GM21717 (cell line): Measurements from ENCODE around the gene OTOG.

Experiments used
- ATAC-seq: cut with Tn5 transposase; IDR thresholded peaks from one replicate; pipeline ENCODE4 v1.9.1; 2021; ENCODE audit warnings: mild to moderate bottlenecking, moderate library complexity; ENCODE audit not compliant: unreplicated experiment

The OTOG gene, protein sequence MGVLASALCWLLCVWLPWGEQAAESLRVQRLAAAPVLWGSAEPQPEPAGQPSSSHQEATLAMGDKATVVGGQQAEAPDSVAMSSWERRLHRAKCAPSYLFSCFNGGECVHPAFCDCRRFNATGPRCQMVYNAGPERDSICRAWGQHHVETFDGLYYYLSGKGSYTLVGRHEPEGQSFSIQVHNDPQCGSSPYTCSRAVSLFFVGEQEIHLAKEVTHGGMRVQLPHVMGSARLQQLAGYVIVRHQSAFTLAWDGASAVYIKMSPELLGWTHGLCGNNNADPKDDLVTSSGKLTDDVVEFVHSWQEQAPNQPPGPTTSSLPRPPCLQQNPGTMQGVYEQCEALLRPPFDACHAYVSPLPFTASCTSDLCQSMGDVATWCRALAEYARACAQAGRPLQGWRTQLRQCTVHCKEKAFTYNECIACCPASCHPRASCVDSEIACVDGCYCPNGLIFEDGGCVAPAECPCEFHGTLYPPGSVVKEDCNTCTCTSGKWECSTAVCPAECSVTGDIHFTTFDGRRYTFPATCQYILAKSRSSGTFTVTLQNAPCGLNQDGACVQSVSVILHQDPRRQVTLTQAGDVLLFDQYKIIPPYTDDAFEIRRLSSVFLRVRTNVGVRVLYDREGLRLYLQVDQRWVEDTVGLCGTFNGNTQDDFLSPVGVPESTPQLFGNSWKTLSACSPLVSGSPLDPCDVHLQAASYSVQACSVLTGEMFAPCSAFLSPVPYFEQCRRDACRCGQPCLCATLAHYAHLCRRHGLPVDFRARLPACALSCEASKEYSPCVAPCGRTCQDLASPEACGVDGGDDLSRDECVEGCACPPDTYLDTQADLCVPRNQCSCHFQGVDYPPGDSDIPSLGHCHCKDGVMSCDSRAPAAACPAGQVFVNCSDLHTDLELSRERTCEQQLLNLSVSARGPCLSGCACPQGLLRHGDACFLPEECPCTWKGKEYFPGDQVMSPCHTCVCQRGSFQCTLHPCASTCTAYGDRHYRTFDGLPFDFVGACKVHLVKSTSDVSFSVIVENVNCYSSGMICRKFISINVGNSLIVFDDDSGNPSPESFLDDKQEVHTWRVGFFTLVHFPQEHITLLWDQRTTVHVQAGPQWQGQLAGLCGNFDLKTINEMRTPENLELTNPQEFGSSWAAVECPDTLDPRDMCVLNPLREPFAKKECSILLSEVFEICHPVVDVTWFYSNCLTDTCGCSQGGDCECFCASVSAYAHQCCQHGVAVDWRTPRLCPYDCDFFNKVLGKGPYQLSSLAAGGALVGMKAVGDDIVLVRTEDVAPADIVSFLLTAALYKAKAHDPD (N-terminal part only)

DNA sequence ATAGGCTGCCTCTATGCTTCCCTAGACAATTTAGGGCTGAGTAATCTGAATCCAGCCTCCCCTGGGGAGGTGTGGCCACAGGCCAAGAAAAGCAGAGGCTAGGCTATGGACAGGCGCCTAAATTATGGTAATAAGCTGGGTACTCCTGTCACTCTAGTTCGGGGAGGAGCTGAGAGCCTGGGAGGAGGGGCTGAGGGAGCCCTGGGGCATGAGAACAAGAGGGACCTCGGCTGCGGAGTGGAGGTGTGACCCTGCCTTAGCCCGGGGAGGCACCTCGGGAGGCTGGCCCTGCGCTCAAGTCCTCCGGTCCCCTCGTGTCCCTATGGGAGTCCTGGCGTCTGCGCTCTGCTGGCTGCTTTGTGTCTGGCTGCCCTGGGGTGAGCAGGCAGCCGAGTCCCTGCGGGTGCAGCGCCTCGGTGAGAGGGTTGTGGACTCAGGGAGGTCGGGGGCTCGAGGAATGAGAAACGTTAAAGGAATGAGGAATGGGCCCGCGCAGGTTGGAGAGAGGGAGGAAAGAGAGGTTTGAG, at the start of gene OTOG:
Gene OTOG, plus strand, starts transcription at position 209 of the 527 bp plus-strand sequence. Its CDS starts 114 bp downstream, at position 323.
- ATAC-seq: no peak

DNA sequence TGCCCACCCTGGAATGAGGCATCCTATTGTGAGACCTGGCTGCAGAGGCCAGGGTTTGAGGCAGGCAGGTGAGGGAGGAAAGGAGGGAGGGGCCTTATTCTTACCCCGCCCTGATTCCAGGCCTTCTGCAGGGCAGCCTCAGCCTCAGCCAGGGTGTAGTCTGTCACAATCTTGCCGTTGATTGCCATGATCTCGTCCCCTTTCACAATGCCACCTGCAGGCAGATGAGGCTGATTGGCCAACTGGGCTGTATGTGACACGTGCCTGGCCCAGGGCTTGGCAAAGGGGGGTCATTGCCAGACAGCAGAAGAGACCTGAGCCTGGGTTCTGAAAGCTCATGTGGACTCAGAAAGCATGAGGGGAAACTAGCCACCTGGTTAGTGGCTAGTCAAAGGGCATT, 49.0 kb upstream of the OTOG start:
- ATAC-seq: no peak

DNA sequence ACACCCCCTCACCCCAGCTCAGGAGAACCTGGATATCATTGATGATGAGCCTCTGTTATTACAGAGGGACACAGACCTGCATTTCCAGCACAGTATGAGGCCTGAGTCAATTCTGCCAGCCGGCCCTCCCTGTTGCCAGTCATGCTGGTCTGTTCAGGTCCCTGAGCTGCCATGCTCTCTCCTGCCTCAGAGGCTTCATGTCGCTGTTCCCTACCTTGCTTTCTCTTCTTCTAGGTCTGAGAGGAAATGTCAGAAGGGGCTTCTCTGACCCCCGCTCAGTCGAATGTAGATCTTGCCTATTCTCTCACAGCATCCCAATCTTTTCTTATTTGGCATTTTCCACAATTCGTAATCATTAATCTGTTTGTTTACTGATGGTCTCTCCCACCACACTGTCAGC, 48.6 kb upstream of the OTOG start:
- no peak for ATAC-seq

DNA sequence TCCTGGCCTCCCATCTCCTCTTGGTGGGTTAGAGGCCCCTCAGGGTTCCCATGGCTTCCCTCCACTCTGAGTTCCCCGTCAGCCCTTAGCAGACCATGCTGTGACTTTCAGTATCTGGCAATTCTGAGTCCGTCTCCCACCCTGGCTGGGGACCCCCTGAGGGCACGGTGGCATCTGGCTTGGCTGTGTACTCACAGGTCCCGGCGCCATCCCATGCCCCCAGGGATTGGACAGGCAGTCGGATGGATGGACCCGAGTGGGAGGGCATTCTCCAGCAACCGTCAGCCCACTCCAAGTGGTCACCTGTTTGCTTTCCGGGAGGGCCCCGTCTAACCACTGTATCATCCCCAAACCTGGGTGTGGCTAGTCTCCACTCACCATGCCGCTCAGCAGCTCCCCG, 46.4 kb upstream of the OTOG start:
- no peak for ATAC-seq

DNA sequence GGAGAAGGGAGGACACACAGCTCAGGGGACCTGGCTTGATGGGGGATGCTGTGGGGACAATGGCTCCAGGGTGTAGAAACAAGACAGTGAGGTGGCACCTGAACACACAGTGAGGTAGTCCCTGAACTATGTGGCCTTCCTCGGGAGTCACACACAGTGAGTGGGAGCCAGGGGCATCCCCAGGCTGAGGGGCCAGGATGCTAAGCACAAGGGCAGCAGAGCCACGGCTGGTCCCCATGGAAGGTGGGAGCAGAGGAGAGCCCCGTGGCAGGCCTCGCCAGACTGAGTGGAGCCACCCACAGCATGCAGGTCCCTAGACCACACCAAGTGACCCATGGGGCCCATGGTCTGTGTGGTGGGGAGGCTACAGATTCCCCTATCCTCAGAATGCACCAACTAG, 44.4 kb upstream of the OTOG start:
- no peak for ATAC-seq

DNA sequence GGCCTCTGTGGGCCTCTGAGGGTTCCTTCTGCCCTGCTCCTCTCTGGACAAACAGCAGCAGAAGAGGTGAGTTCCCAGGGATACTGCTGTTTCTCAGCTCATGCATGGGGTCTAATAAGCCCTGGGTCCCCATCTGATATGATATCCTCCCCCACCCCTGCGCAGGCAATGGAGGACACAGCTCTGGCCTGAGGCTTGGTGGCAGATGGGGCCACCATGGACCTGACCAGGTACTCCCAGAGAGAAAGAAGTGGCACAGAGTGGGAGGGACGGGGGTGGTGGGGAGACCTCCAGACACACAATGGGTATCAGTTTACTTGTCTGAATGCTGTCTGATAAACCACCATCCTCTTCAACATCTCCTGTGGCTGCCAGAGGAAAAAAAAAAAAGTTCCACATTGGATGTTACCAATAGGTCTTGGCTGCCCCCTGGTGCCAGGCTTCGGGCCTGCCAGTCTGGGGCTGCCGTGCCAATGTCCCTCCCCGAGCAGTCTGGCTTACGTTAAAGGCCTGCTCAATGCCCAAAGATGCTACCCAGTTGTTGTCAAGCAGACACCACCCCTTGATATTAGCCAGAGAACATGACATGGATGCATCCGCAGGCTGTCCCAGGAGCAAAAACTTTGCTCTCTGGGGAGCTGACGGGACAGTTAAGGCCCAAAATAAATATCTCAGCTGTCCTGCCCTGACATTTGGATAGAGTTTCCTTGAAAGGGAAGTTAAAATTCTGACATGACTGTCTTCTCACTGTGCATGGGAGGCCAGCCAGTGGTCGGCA, 42.5 kb upstream of the OTOG start:
- peak; percentile 65 for ATAC-seq

DNA sequence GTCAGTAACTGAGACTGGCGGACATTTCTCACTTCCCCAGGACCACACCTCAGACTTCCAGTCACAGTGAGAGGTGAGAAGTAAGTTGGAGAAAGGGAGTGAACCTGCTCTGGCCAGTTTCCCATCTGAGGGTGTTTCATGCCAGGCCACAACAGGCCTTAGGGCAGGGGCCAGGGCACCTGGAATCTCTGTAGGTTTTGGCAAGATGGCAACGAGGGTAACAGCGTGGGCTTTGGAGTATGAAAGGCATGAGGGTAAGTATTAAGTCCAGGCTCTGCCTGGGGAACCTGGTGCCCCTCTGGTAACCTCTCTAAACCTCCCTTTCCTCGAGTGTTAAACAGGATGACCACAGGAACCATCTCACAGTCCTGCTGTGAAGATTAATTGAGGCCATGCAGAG, 41.9 kb upstream of the OTOG start:
- ATAC-seq: no peak

DNA sequence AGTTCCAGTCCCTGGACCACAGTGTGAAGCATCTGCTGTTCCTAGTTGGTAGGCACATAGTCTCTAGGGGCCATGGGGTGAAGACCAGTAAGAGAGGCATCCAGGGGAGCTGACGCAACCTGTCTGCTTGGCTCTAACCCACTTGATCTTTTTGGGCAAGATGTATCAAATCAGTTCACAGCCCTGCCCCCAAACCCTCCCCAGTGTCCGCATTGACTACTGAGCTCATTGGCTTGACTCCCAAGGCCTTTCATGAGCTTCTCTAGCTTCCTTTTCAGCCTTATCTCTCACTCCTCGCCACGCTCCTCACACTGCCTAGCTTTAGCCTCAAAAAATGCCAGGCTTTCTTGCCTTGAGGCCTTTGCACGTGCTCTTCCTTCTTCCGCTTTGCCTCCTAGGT, 40.7 kb upstream of the OTOG start:
- ATAC-seq: no peak

DNA sequence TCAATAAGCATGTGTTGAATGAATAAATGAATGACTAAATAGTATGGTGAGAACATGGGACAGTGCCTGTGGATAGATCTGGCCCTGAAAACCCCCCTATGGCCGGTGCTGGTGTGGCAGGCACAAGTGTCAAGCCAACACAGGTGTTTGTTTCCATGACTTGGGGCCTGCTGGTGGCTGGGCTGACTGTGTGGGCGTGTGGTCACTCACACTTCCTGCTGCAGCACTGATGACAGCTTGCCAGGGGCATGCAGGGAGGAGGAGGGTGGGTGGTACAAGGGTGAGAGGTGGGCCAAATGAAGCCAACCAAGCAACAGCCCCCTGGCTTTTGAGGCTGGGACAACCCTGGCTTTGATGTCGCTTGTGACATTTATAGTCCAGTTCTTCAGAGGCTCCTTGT, 40.1 kb upstream of the OTOG start:
- no peak for ATAC-seq

DNA sequence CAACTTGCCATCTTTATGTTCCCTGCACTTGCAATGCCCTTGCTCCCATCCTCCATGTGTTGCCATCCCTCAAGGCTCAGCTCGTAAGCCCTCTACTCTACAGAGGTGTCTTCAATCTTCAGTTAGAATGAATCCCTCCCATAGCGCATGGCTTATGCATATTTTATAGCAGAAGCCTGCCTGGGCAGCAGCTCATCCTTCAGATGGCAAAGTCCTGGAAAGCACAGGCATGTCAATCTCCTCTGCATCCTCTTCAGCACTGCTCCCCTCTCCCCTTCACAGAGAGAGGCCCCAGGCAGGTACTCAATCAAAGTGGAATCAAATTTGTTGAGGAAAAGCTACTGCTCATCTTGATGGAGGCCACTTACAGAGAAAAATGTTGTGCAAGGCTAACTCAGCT, 39.3 kb upstream of the OTOG start:
- no peak for ATAC-seq

DNA sequence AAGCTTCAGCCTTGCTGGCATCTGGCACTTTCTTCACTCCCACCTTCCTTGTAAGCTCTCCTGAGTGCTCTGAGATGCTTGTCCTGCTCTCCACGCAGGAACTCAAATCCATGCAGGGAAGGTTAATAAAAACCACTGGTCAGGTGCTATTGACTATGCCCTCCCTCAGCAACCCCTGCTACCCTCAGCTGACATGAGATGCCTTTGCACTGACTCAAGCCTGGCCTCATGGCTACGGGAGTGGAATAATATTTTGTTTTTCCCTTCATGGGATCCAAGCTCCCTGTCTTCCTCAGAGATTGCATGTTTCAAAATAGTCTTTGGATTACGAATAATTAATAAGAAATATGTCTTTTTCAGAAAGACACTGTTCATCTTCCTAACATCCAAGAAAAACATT, 38.8 kb upstream of the OTOG start:
- ATAC-seq: no peak

DNA sequence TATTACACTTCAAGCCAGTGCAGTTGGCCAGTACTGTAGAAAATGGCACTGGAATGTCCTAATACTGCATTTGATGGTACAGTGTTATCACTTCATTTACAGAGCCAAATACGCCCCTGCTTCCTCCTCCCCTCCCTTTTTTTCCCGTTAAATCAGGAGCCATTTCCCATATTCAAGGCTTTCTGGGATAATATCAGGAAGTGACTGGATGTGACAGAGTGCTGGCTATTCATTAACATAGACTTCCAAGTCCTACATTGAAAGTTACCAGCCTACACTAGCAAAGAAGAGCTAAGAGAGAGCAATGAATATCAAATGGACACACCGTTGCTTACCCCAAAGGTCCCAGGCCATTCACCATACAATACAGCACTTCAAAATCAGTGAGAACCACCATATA, 38.3 kb upstream of the OTOG start:
- ATAC-seq: no peak

DNA sequence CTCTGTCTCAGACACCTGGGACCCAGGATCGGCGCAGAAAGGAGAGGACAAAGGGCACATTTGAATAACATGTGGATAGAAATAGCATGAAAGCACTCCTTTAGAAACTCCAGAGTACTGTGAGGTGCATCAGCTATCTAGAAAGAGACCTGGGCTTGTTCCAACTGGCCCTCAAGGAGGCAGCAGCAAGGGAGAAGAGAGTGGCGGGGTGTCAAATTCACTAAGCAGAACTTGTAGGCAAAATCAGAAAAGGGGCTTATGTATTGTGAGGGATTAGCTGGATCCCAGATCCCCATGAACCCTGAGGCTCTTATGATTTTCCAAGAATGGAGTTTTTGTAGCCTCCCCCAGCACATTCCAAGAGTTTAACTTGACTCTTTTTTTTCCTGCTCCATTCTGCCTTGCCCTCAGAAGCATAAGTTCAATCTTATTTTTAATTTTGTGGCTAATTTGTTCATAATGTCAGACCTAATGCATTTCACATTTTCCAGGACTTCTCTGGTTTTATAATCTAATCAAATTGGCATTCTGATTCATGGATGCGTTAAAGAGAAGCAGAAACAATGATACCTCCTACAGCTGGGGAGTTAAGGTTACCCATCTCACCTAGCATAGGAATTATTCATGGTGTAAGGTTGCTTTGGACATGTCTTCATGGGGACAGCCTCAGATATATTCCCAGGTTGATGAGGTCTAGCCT, 36.4 kb upstream of the OTOG start:
- no peak for ATAC-seq

DNA sequence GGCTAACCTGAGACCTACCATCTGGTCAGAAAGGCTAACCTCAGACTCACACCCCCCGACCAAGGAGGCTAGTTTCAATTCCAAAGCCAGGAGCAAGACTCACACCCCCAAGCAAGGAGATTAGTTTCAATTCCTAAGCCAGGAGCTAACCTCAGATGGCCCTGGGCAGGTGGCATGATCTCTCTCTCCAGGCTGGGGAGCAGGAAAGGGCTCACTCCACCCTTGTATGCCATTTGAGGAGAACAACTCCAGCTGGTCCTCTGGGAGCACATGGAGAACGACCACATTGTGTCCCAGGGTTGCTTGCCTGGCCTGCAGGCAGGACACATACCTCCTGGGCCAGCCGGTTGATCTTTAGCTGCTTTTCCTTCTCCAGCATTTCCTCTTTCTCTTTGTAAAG, 35.5 kb upstream of the OTOG start:
- no peak for ATAC-seq

DNA sequence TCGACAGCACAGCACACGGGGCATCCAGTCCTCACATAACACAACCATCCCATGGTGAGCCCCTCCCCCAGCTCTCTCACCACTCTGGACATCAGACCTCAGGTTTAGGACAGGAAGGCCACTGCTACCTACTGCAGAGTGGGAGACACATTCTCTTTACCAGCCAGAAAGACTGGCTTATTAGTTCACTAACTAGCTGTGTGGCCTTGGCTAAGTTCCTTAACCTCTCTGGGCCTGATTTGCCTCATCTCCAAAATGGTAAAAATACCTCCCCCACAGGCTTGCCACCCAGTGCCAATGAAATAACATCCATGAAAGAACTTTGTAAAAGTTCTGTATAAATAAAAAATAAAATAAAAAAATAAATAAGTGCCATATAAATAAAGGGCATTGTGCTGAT, 35.0 kb upstream of the OTOG start:
- no peak for ATAC-seq

DNA sequence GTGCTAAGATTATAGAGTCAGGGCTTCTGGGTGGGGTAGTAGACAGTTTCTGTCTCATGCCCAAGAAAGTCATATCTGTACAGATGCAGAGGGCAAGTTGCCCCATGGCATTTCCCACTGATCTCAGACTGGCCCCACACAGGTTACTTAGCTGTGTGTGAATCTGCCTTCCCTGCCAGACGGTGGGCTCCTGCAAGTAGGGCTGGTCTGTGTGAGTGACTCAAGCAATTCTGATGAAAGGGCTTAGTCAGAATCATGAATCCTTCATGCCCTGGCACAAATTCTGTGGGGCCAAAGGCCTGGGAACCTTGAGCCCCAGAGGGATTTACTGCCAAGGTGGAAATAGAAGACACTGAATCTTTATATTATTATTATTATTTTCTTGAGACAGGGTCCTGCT, 33.2 kb upstream of the OTOG start:
- no peak for ATAC-seq

DNA sequence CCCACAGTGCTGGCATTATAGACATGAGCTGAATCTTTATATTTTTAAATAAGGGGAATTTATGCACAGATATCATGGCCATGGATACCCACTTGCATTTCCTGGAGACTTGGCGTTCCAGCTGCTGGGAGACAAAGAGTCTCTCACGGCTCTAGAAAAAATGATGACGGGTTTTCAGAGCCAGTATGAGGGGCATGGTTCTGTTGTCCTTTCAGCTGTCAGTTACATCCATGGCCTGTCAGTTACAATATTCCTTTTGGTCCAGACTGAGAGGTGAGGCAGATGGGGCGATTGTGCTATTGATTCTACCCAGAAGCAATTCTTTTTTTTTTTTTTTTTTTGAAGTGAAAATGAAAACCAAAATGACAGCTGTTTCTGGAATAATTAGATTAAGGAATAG, 32.6 kb upstream of the OTOG start:
- ATAC-seq: no peak

DNA sequence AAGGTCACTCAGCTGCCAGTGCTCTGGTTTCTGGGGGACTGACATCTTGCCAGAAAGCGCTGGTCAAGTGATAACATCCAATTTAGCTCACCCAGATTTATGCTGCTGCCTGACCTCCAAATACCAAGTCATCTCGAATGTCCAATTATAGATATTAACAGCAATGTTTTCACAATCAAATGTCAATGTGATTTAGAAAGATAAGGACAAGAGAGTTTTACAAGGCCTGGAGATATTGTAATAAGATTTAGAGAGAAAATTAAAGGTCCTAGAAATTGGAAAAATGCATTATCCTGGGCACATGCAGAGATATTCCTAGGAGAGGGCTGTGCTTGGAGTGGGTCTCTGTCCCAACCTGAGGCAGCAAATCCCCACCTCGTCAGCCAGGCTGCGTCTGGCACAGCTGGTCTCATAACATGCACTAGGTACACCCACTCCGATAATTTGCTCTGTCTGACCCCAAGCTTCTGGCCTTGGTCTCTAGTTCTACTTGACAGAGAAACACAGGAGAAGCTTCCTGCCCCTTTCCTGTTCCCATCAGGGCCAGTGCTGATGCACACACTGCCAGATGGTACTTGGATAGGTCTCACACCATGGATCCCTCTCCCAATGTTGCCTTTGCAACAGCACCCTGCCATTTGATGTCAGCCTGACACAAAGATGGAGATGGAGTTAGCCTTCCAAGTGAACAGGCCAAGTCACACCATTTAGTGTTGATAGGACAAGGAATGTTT, 31.4 kb upstream of the OTOG start:
- no peak for ATAC-seq

DNA sequence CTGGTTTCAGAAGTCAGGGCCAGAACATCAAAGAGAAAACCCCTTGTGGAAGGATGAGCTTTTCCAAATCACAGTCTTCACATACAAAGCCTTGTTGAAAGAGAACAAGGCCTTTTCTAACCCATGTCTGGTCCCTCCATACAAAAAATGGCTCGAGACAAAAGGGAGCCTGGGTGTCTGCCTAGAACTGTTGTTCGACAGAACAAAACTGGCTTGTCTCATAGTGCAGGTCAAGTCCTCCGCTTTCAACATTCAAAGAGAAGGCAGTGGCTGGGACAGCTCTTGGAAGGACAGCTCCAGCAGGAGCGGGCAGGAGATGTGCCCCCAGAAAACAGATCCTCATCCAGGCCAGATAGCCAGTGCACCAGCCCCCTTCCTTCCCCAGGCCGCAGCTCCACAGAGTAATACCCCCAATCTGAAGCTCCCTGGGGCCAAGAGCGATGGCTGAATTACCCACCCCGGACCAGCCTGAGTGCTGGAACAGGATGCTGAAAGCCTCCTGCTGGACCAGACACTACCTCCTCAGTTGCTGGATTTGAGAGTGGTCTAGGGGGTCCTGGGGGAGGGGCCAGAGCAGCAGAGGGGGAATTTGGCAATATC, 30.4 kb upstream of the OTOG start:
- ATAC-seq: no peak
